Endothelial cell (in vitro differentiated cells): Measurements from ENCODE around the gene SPTBN2. TPM values are rescaled to one million over a fixed set of nuclear protein-coding genes. Genes with fewer than 3 reads are reported as not detected.
A peak's percentile ranks its signal among the peaks of the same experiment; 100 is the strongest.

Source experiments
- DNase-seq: peaks from one replicate; pipeline ENCODE4 v3.0.0; 2021; ENCODE audit warnings: low spot score
- H3K27ac Mint-ChIP-seq: one replicate; pipeline ENCODE4 v1.8.0; 2021; ENCODE audit warnings: mixed read lengths, inconsistent platforms; ENCODE audit not compliant: unreplicated experiment
- H3K27me3 Mint-ChIP-seq: one replicate; pipeline ENCODE4 v1.8.0; 2021; ENCODE audit warnings: mild to moderate bottlenecking, moderate library complexity, mixed read lengths, inconsistent platforms; ENCODE audit not compliant: unreplicated experiment
- H3K36me3 Mint-ChIP-seq: one replicate; pipeline ENCODE4 v1.8.0; 2021; ENCODE audit warnings: mild to moderate bottlenecking, low read depth, mixed read lengths, inconsistent platforms; ENCODE audit not compliant: unreplicated experiment
- H3K4me1 Mint-ChIP-seq: one replicate; pipeline ENCODE4 v1.8.0; 2021; ENCODE audit warnings: mild to moderate bottlenecking, mixed read lengths, inconsistent platforms; ENCODE audit not compliant: unreplicated experiment
- H3K4me3 Mint-ChIP-seq: one replicate; pipeline ENCODE4 v1.8.0; 2021; ENCODE audit warnings: mild to moderate bottlenecking, mixed read lengths, inconsistent platforms; ENCODE audit not compliant: unreplicated experiment
- H3K9me3 Mint-ChIP-seq: one replicate; pipeline ENCODE4 v1.8.0; 2021; ENCODE audit warnings: mixed read lengths, inconsistent platforms; ENCODE audit not compliant: unreplicated experiment
- total RNA-seq: library from RNA; stranded (reverse); fragmentation: NEBNext Ultra II Directional; extraction: Animal tissue kit (Norgen Biotek cat#: 25700); gene quantifications from one replicate; pipeline ENCODE4 v1.2.1, GENCODE V29; 2021; ENCODE audit not compliant: unreplicated experiment
- TF ChIP-seq, protein P1 (sequence below): fragments of 200-600 bp; sonication (generic); IDR thresholded peaks from one replicate; pipeline ENCODE4 v1.5.0; 2021; ENCODE audit warnings: antibody characterized with exemption; ENCODE audit not compliant: unreplicated experiment

Gene SPTBN2
- total RNA-seq, 1 donor from 2014 or later: 17.1 TPM

DNA sequence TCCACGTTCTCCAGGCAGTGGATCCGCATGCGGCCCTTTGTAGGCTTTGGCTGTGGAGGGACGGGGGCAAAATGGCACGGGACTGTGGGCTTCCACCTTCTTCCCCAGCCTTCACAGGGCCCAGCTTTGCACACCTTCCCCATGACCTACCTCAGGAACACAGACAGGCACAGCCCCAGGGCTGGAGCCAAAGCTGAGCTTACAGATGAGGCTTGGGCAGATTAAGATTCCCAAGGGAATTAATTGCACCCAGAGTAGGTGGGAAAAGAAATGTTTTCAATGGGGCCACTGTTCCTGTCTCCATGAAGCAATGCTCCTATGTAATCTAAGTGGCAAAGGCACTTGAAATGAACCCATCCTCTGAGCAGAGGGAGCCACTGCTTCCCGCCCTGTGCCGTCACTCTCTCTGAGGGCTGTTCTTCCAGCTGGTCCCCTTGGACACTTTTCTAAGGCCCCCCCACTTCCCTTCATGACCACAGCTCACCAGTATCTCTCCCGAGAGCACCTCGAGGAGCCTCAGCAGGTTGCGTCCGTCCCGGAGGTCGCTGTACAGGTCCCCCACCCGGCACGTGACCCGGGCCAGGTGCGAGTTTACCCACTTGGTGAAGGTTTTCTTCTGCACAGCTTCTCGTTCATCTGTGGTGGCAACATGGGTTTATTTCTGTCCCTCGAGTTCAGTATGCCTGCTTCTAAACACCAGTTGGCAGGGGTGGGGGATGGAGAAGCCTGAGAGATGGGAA is 13.5 kb downstream of the SPTBN2 start:
- TF ChIP-seq, protein P1, sequence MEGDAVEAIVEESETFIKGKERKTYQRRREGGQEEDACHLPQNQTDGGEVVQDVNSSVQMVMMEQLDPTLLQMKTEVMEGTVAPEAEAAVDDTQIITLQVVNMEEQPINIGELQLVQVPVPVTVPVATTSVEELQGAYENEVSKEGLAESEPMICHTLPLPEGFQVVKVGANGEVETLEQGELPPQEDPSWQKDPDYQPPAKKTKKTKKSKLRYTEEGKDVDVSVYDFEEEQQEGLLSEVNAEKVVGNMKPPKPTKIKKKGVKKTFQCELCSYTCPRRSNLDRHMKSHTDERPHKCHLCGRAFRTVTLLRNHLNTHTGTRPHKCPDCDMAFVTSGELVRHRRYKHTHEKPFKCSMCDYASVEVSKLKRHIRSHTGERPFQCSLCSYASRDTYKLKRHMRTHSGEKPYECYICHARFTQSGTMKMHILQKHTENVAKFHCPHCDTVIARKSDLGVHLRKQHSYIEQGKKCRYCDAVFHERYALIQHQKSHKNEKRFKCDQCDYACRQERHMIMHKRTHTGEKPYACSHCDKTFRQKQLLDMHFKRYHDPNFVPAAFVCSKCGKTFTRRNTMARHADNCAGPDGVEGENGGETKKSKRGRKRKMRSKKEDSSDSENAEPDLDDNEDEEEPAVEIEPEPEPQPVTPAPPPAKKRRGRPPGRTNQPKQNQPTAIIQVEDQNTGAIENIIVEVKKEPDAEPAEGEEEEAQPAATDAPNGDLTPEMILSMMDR: no peak
- peaks cover 15% of the 10 kb centered on the region for H3K27me3 Mint-ChIP-seq
- H3K4me3 Mint-ChIP-seq: no peak overlapping the region
- peaks cover 53% of the 10 kb centered on the region for H3K4me1 Mint-ChIP-seq
- H3K27ac Mint-ChIP-seq: no peak overlapping the region
- no peak for DNase-seq
- H3K36me3 Mint-ChIP-seq: peaks cover 25% of the 10 kb centered on the region
- H3K9me3 Mint-ChIP-seq: no peaks in the 10 kb centered on the region

- TF ChIP-seq, protein P1: no peak
- Mint-ChIP-seq H3K9me3 (no peaks in the 10 kb centered on the region), H3K27me3 (peaks cover 9% of the 10 kb centered on the region), H3K4me3 (peak overlapping the region; percentile 54), H3K36me3 (peaks cover 25% of the 10 kb centered on the region), H3K27ac (peak overlapping the region; percentile 32), H3K4me1 (peaks cover 39% of the 10 kb centered on the region)
- no peak for DNase-seq
These were observed 15.1 kb downstream of the SPTBN2 start for GRCh38 chr11:66713746-66714480.

GRCh38 chr11:66710384-66710930 is 18.6 kb downstream of the SPTBN2 start:
- TF ChIP-seq, protein P1: no peak
- Mint-ChIP-seq H3K36me3 (peaks cover 48% of the 10 kb centered on the region), H3K4me3 (no peak overlapping the region), H3K27ac (no peak overlapping the region), H3K9me3 (no peaks in the 10 kb centered on the region), H3K4me1 (peaks cover 18% of the 10 kb centered on the region), H3K27me3 (peaks cover 7% of the 10 kb centered on the region)
- DNase-seq: no peak

DNA sequence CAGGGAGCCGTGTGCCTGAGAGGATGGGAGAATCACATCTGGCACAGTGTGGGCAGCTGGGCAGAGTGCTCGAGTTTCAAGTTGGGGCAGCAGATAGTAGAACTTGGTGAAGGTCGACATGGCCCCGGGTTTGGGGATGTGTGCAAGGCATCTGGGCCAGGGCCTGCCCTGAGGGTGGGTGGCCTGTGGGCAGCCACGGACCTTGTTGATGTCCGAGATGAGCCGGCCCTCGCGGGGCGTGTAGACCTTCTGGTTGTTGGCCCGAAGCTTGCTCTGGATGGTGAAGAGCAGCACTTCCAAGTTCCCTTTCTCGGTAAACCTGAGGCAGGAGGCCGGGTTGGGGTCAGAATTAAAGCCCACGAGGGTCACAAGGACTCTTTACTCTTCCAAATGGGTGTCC is 20.3 kb downstream of the SPTBN2 start:
- no peak for DNase-seq
- H3K27me3 Mint-ChIP-seq: peaks cover 5% of the 10 kb centered on the region
- peaks cover 39% of the 10 kb centered on the region for H3K36me3 Mint-ChIP-seq
- H3K9me3 Mint-ChIP-seq: no peaks in the 10 kb centered on the region
- H3K4me1 Mint-ChIP-seq: peaks cover 5% of the 10 kb centered on the region
- H3K4me3 Mint-ChIP-seq: no peak overlapping the region
- H3K27ac Mint-ChIP-seq: no peak overlapping the region
- TF ChIP-seq, protein P1: no peak

DNA sequence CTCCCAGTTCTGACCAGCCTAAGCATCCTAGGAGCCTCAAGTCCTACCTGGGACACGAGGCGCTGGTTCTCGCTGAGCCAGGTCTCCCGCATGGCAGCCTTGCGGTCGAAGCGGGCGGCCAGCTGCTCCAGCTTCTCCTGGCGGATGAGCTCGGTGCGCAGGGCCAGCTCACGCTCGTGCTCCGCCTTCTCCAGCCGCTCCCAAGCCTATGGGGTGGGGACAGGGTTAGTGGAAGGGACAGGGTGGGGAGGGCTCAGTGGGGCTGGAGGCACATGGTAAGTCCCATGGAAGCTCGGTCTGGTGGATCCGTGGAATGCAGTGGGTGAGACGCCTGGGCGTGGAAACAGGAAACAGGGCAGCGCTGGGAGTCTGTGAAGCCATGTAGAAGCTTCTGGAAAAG is 20.9 kb downstream of the SPTBN2 start:
- TF ChIP-seq, protein P1: no peak
- no peak for DNase-seq
- H3K27ac Mint-ChIP-seq: peak overlapping the region; percentile 57
- no peaks in the 10 kb centered on the region for H3K4me1 Mint-ChIP-seq
- no peaks in the 10 kb centered on the region for H3K9me3 Mint-ChIP-seq
- H3K36me3 Mint-ChIP-seq: peaks cover 33% of the 10 kb centered on the region
- H3K27me3 Mint-ChIP-seq: peaks cover 5% of the 10 kb centered on the region
- H3K4me3 Mint-ChIP-seq: no peak overlapping the region
